GM12878 (cell line): ENCODE measurements around the gene CHMP1B. TPM values are rescaled to one million over a fixed set of nuclear protein-coding genes. Genes with fewer than 3 reads are reported as not detected.

ENCODE experiments used
- ATAC-seq: fragments of 200-7000 bp; cut with Tn5 transposase; 3 replicates; pipeline ENCODE4 v1.9.1; 2020; ENCODE audit warnings: mild to moderate bottlenecking, moderate library complexity
- BruUV-seq: library from RNA; stranded (reverse); fragments of 400-500 nt; replicated peaks from 2 replicates; lab custom pipeline; 2021; lab: Mats Ljungman, UMichigan
- CTCF ChIA-PET: fragments of 300-600 bp; sonication (Branson Sonifier 250); formaldehyde crosslinking; extraction: SDS; loops from one replicate; lab custom pipeline; 2021; ENCODE audit warnings: inconsistent platforms; lab: Yijun Ruan, JAX
- POLR2A ChIA-PET: fragments of 350-600 bp; formaldehyde crosslinking; extraction: SDS; loops from one replicate; lab custom pipeline; 2021; ENCODE audit warnings: inconsistent platforms; lab: Charles Lee
- RAD21 ChIA-PET: fragments of 300-600 bp; sonication (Branson Sonifier 250); formaldehyde crosslinking; loops from one replicate; lab custom pipeline; 2023; ENCODE audit warnings: antibody characterized with exemption; ENCODE audit not compliant: unreplicated experiment; lab: Charles Lee
- SMC1A ChIA-PET: fragments of 300-600 bp; sonication (Branson Sonifier 250); formaldehyde crosslinking; loops from one replicate; lab custom pipeline; 2023; ENCODE audit not compliant: unreplicated experiment, uncharacterized antibody; lab: Charles Lee
- DNase-seq: peaks from one replicate; pipeline ENCODE4 v3.0.0-alpha.2; 2011; ENCODE audit warnings: low read depth, low spot score
- FAIRE-seq: peaks from 3 replicates; lab custom pipeline; 2011; peaks lifted over from hg19 to GRCh38; lab: Jason Lieb, UNC
- H2AFZ ChIP-seq: 2 replicates; pipeline ENCODE4 v1.6.0; 2011; ENCODE audit warnings: low read depth, low read length, control low read depth; ENCODE audit not compliant: control insufficient read depth
- H3K27ac ChIP-seq: 2 replicates; pipeline ENCODE4 v1.5.1; 2011; ENCODE audit warnings: control low read depth; ENCODE audit not compliant: control insufficient read depth, insufficient read depth
- H3K27me3 ChIP-seq, 2 experiments: replicated peaks in 1 of 2; 2 replicates each; pipeline versions ENCODE4 v1.6.0 to v1.6.1; 2011; ENCODE audit warnings: low read length in 1 of 2; ENCODE audit not compliant: control insufficient read depth in 2 of 2, insufficient read depth in 2 of 2
- H3K36me3 ChIP-seq, 2 experiments: 2 replicates each; pipeline ENCODE4 v1.5.1; 2011; ENCODE audit warnings: low read length in 1 of 2; ENCODE audit not compliant: control insufficient read depth in 2 of 2, insufficient read depth in 2 of 2
- H3K4me1 ChIP-seq: 2 replicates; pipeline ENCODE4 v1.6.1; 2011; ENCODE audit warnings: mild to moderate bottlenecking, low read length, moderate library complexity, mixed read lengths; ENCODE audit not compliant: control insufficient read depth, insufficient read depth
- H3K4me2 ChIP-seq: 2 replicates; pipeline ENCODE4 v1.6.0; 2011; ENCODE audit warnings: control low read depth; ENCODE audit not compliant: control insufficient read depth, insufficient read depth
- H3K4me3 ChIP-seq: fragments of 200-600 bp; sonication (generic); 2 replicates; pipeline ENCODE4 v1.5.1; 2016
- H3K79me2 ChIP-seq: 2 replicates; pipeline ENCODE4 v1.6.0; 2011; ENCODE audit warnings: low read length; ENCODE audit not compliant: control insufficient read depth, insufficient read depth
- H3K9ac ChIP-seq: 2 replicates; pipeline ENCODE4 v1.8.0; 2011; ENCODE audit warnings: low read length, control low read depth, mixed read lengths; ENCODE audit not compliant: control insufficient read depth, insufficient read depth
- H3K9me3 ChIP-seq: replicated peaks from 3 replicates; pipeline ENCODE4 v1.5.1; 2011; ENCODE audit warnings: mild to moderate bottlenecking, low read length; ENCODE audit not compliant: control insufficient read depth, insufficient read depth
- H4K20me1 ChIP-seq: 2 replicates; pipeline ENCODE4 v1.6.0; 2011; ENCODE audit not compliant: control insufficient read depth, insufficient read depth
- BCL11A ChIP-seq: IDR thresholded peaks from 2 replicates; pipeline ENCODE4 v1.6.1; 2011; ENCODE audit warnings: low read depth, low read length
- CBX3 ChIP-seq: fragments of 200-600 bp; sonication (generic); IDR thresholded peaks from 2 replicates; pipeline ENCODE4 v1.6.1; 2016; ENCODE audit warnings: low read depth, borderline replicate concordance
- GABPA ChIP-seq: IDR thresholded peaks from 2 replicates; pipeline ENCODE4 v1.6.1; 2014; ENCODE audit warnings: antibody characterized with exemption, low read depth, mild to moderate bottlenecking, inconsistent platforms
- PAX8 ChIP-seq: fragments of 450-650 bp; IDR thresholded peaks from 2 replicates; pipeline ENCODE4 v1.6.1; 2017; ENCODE audit warnings: mild to moderate bottlenecking, moderate library complexity
- POLR2AphosphoS5 ChIP-seq: IDR thresholded peaks from 2 replicates; pipeline ENCODE4 v1.6.1; 2011; ENCODE audit warnings: mild to moderate bottlenecking, low read length, inconsistent platforms
- SREBF2 ChIP-seq: IDR thresholded peaks from 2 replicates; pipeline ENCODE4 v1.6.1; 2012; ENCODE audit warnings: mild to moderate bottlenecking, low read length
- TARDBP ChIP-seq: IDR thresholded peaks from 2 replicates; pipeline ENCODE4 v1.6.1; 2016; ENCODE audit warnings: borderline replicate concordance
- ZZZ3 ChIP-seq: IDR thresholded peaks from 2 replicates; pipeline ENCODE4 v1.6.1; 2011; ENCODE audit warnings: low read depth; ENCODE audit not compliant: control insufficient read depth, insufficient read length
- whole genome bisulfite sequencing: methylation state at CpG from one replicate; pipeline ENCODE4 v1.1.6; 2016; ENCODE audit warnings: low lambda C conversion rate; ENCODE audit not compliant: insufficient replicate concordance, insufficient coverage; ENCODE audit errors: missing lambda C conversion rate; 5-methylcytosine and 5-hydroxymethylcytosine counted together
- in situ Hi-C: fragments of 300-500 bp; cut with MboI; formaldehyde crosslinking; loops from 9 replicates; pipeline ENCODE4 v1.14.3; 2018; ENCODE audit warnings: mixed read lengths
- intact Hi-C: fragments of 100-400 bp; cut with micrococcal nuclease; formaldehyde crosslinking; loops from one replicate; pipeline ENCODE4 v1.14.2; 2022; ENCODE audit not compliant: unreplicated experiment
- polyA plus RNA-seq, 11 experiments: library from polyadenylated mRNA; depleted of rRNA in 4 of 11; unstranded in 6 of 11; stranded (reverse) in 5 of 11; fragments of >200 nt; fragmentation: Nextera tagmentation in 4 of 11; fragmentation: Illumina TruSeq in 1 of 11; extraction: Ambion mirVana in 4 of 11; extraction: Trizol in 1 of 11; gene quantifications; 1 replicate in 1 of 11; 2 replicates in 10 of 11; pipeline versions ENCODE4 v1.2.1 to v1.2.3, GENCODE V29; 2011 to 2016; ENCODE audit warnings: inconsistent platforms in 2 of 11, missing spikeins in 2 of 11, low read depth in 1 of 11
- total RNA-seq, 4 experiments: library from RNA; depleted of rRNA in 3 of 4; stranded (reverse); fragments of >200 nt in 3 of 4; fragmentation: Illumina TruSeq in 1 of 4; extraction: Trizol in 1 of 4; gene quantifications; 2 replicates each; pipeline versions ENCODE4 v1.2.1 to v1.2.3, GENCODE V29; 2013 to 2021
- TF ChIP-seq, protein P1 (sequence below): fragments of 450-650 bp; IDR thresholded peaks from 2 replicates; pipeline ENCODE4 v1.6.1; 2018; ENCODE audit warnings: borderline replicate concordance, mild to moderate bottlenecking; ENCODE audit not compliant: partially characterized antibody

Gene CHMP1B
- total and polyA plus RNA-seq, 10 of the 15 experiments (the other 5 are each of a cell fraction or from before 2014, with no cell fraction given) = 8.5 to 24.0 (median 18.6) TPM

DNA sequence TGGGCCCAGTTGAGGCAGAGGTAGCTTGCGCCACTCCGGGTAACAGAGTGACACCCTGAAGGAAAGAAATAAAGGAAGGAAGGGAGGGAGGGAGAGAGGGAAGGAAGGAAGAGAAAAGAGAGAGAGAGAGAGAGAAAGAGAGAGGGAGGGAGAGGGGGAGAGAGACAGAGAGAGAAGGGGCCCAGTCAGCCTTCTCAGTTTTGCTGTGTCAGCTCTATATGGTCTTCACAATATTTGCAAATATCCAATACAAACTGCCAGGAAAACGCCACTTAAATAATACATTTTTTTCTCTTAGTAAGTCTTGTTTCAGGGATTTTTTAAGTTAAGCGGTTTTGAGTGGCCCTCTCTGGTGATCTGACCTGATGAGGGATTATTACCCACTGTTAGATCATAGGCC, 5.6 kb upstream of the CHMP1B start (continued):
- no peak for TF ChIP-seq ZZZ3
- no peak for TF ChIP-seq TARDBP
- no peak for TF ChIP-seq SREBF2
- TF ChIP-seq, protein P1, sequence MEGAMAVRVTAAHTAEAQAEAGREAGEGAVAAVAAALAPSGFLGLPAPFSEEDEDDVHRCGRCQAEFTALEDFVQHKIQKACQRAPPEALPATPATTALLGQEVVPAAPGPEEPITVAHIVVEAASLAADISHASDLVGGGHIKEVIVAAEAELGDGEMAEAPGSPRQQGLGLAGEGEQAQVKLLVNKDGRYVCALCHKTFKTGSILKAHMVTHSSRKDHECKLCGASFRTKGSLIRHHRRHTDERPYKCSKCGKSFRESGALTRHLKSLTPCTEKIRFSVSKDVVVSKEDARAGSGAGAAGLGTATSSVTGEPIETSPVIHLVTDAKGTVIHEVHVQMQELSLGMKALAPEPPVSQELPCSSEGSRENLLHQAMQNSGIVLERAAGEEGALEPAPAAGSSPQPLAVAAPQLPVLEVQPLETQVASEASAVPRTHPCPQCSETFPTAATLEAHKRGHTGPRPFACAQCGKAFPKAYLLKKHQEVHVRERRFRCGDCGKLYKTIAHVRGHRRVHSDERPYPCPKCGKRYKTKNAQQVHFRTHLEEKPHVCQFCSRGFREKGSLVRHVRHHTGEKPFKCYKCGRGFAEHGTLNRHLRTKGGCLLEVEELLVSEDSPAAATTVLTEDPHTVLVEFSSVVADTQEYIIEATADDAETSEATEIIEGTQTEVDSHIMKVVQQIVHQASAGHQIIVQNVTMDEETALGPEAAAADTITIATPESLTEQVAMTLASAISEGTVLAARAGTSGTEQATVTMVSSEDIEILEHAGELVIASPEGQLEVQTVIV = no peak
- no peak for TF ChIP-seq PAX8

DNA sequence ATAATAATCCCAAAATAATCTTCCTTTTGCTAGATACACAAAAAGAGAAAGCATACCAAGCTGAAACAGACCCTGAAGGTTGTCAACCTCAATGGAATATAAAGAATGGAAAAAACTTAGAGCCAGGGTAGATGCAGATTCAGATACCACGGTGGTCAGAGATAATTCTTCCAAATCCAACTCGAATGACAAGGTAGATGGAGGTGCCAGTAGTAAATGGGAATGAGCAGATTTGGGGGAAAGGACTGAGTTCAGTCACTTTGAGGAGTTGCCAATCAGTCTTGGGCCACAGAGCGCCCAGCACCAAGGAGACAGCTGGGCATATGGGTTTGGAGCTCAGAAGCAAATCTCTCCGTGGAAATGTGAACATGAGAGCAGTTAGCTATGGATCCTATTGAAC, 3.4 kb upstream of the CHMP1B start:
- 2% methylated on average over 4 of the region's 4 CpGs for WGBS
- no peak for DNase-seq
- no peak overlapping the region for H3K4me2 ChIP-seq
- TF ChIP-seq CBX3 = no peak
- no peak for TF ChIP-seq BCL11A
- no peak for TF ChIP-seq GABPA
- no peak for TF ChIP-seq ZZZ3
- no peak for TF ChIP-seq POLR2AphosphoS5
- no peak overlapping the region for H3K9ac ChIP-seq
- ChIA-PET POLR2A (no interaction called here), RAD21 (no interaction called here), SMC1A (interaction anchor here (0.8 to 1.7 kb wide), 2 partner anchors 8 to 16 kb away, joined by 3 to 5 read pairs; no protein-coding TSS in a partner anchor), CTCF (interaction anchor here (0.8 kb wide), 1 partner anchor 58 kb away, joined by 5 read pairs; no protein-coding TSS in a partner anchor)
- peaks cover 16% of the 10 kb centered on the region for H3K79me2 ChIP-seq
- ATAC-seq = no peak
- no peak overlapping the region for H2AFZ ChIP-seq
- peaks cover 13% of the 10 kb centered on the region for H3K4me1 ChIP-seq
- no peaks in the 10 kb centered on the region for H4K20me1 ChIP-seq
- no peaks in the 10 kb centered on the region for H3K9me3 ChIP-seq
- BruUV-seq = no TSS peak
- H3K36me3 ChIP-seq = no peaks in the 10 kb centered on the region
- no peak for FAIRE-seq
- intact Hi-C loops (no loop called here), in situ Hi-C loops (no loop called here)
- H3K27me3 ChIP-seq = no peaks in the 10 kb centered on the region; a peak in 1 of 4 replicates
- no peak overlapping the region for H3K4me3 ChIP-seq
- H3K27ac ChIP-seq = no peak overlapping the region
